AML-193 (cell line): Measurements from ENCODE around the gene PCTP.

Experiments
- DNase-seq, 2 experiments: peaks; one replicate each; lab custom pipeline; 2025; lab: John Stamatoyannopoulos, UW

Gene PCTP

GRCh38 chr17:55727920-55728319 lies 22.9 kb upstream of the PCTP start:
- no peak for DNase-seq

- DNase-seq = no peak
These were observed 22.5 kb upstream of the PCTP start for GRCh38 chr17:55728361-55728760.

- no peak for DNase-seq
These were observed 22.0 kb upstream of the PCTP start for GRCh38 chr17:55728833-55729232.

- no peak for DNase-seq
These were observed 21.4 kb upstream of the PCTP start for GRCh38 chr17:55729484-55729883.

GRCh38 chr17:55730380-55730779 lies 20.5 kb upstream of the PCTP start:
- no peak for DNase-seq

- DNase-seq = no peak
These were observed 20.0 kb upstream of the PCTP start for GRCh38 chr17:55730808-55731207.

GRCh38 chr17:55731586-55732250 lies 19.1 kb upstream of the PCTP start:
- no peak for DNase-seq

- DNase-seq = no peak
These were observed 16.6 kb upstream of the PCTP start for GRCh38 chr17:55734128-55734781.

GRCh38 chr17:55735731-55736405 lies 15.0 kb upstream of the PCTP start:
- DNase-seq = peak; percentile 70 to 78

- no peak for DNase-seq
These were observed 12.8 kb upstream of the PCTP start for GRCh38 chr17:55737976-55738501.

- no peak for DNase-seq
These were observed 10.1 kb upstream of the PCTP start for GRCh38 chr17:55740511-55741355.

- DNase-seq = no peak
These were observed 9.5 kb upstream of the PCTP start for GRCh38 chr17:55741356-55741700.

- DNase-seq = no peak
These were observed 8.4 kb upstream of the PCTP start for GRCh38 chr17:55742272-55743102.

- DNase-seq = no peak
These were observed 7.7 kb upstream of the PCTP start for GRCh38 chr17:55743103-55743679.

- DNase-seq = no peak
These were observed 5.6 kb upstream of the PCTP start for GRCh38 chr17:55745258-55745657.

- DNase-seq = no peak
These were observed 4.4 kb upstream of the PCTP start for GRCh38 chr17:55746466-55746865.

GRCh38 chr17:55747209-55747608 lies 3.6 kb upstream of the PCTP start:
- DNase-seq = no peak

GRCh38 chr17:55748841-55749240 lies 2.0 kb upstream of the PCTP start:
- no peak for DNase-seq

GRCh38 chr17:55749985-55750384 lies 866 bp upstream of the PCTP start:
- DNase-seq = no peak

GRCh38 chr17:55751720-55752250 lies 934 bp downstream of the PCTP start:
- no peak for DNase-seq

- DNase-seq = no peak
These were observed 5.8 kb downstream of the PCTP start for GRCh38 chr17:55756689-55757088.
